Right ventricle myocardium superior (tissue), 1 donor: ENCODE data around the gene NOG. TPM values are rescaled to one million over a fixed set of nuclear protein-coding genes. Genes with fewer than 3 reads are reported as not detected.

Experiments
- ATAC-seq: fragments of 200-7000 bp; cut with Tn5 transposase; one replicate; pipeline ENCODE4 v1.9.1; 2020; ENCODE audit warnings: mild to moderate bottlenecking; ENCODE audit not compliant: poor library complexity
- DNase-seq: peaks from one replicate; pipeline ENCODE4 v3.0.0-alpha.2; 2020
- intact Hi-C: fragments of 100-400 bp; cut with DNase I; formaldehyde crosslinking; loops from one replicate; pipeline ENCODE4 v1.11.2; 2022
- long read RNA-seq: library from polyadenylated mRNA; unstranded; transcript quantifications from one replicate; pipeline ENCODE4 v2.0.0, GENCODE V29; 2021
- total RNA-seq: library from RNA; stranded (reverse); fragmentation: NEBNext Ultra II Directional; extraction: Animal tissue kit (Norgen Biotek cat#: 25700); gene quantifications from one replicate; pipeline ENCODE4 v1.2.1, GENCODE V29; 2021
- donor health status: DM: no; HTN: yes; CAD: no; lungs with severe emphysema.

NOG gene
- 0.65 TPM for total RNA-seq
- long read RNA-seq, result 0 reads

GRCh38 chr17:56593646-56594319 lies at the start of gene NOG:
TSS of gene NOG (plus strand) at chr17:56593699. CDS start at chr17:56594224, 525 bp downstream.
- ATAC-seq (peak; percentile 88), DNase-seq (peak; percentile 71)
- intact Hi-C loops, result loop anchor here (5.0 kb wide), 1 partner anchor 124 kb away; no protein-coding TSS in a partner anchor

- ATAC-seq, result no peak
- intact Hi-C loops, result no loop called here
- no peak for DNase-seq
These were observed 48.4 kb upstream of the NOG start for GRCh38 chr17:56545106-56545505.

GRCh38 chr17:56545930-56546329 lies 47.6 kb upstream of the NOG start:
- intact Hi-C loops, result no loop called here
- no peak for DNase-seq
- ATAC-seq, result no peak

GRCh38 chr17:56548661-56549060 lies 44.8 kb upstream of the NOG start:
- intact Hi-C loops, result no loop called here
- ATAC-seq, result no peak
- no peak for DNase-seq

GRCh38 chr17:56549501-56549900 lies 44.0 kb upstream of the NOG start:
- DNase-seq (no peak), ATAC-seq (no peak)
- intact Hi-C loops, result no loop called here

GRCh38 chr17:56557682-56558081 lies 35.8 kb upstream of the NOG start:
- ATAC-seq (no peak), DNase-seq (no peak)
- intact Hi-C loops, result no loop called here

GRCh38 chr17:56558088-56558487 lies 35.4 kb upstream of the NOG start:
- intact Hi-C loops, result no loop called here
- ATAC-seq, result no peak
- DNase-seq, result no peak

- ATAC-seq (no peak), DNase-seq (no peak)
- intact Hi-C loops, result no loop called here
These were observed 23.3 kb upstream of the NOG start for GRCh38 chr17:56570199-56570598.

GRCh38 chr17:56571456-56571855 lies 22.0 kb upstream of the NOG start:
- ATAC-seq (no peak), DNase-seq (no peak)
- intact Hi-C loops, result no loop called here

GRCh38 chr17:56577190-56577842 lies 16.2 kb upstream of the NOG start:
- DNase-seq (no peak), ATAC-seq (peak; percentile 30)
- intact Hi-C loops, result no loop called here

- intact Hi-C loops, result no loop called here
- DNase-seq (peak; percentile 51), ATAC-seq (peak; percentile 97)
These were observed 15.7 kb upstream of the NOG start for GRCh38 chr17:56577843-56578204.

GRCh38 chr17:56581635-56582627 lies 11.6 kb upstream of the NOG start:
- DNase-seq, result no peak
- no peak for ATAC-seq
- intact Hi-C loops, result no loop called here

- intact Hi-C loops, result no loop called here
- DNase-seq (no peak), ATAC-seq (no peak)
These were observed 9.7 kb upstream of the NOG start for GRCh38 chr17:56583772-56584171.

GRCh38 chr17:56587298-56587697 lies 6.2 kb upstream of the NOG start:
- ATAC-seq, result no peak
- intact Hi-C loops, result no loop called here
- no peak for DNase-seq

- intact Hi-C loops, result loop anchor here (5.0 kb wide), 1 partner anchor 125 kb away; no protein-coding TSS in a partner anchor
- peak; percentile 89 for ATAC-seq
- DNase-seq, result peak; percentile 73
These were observed 913 bp upstream of the NOG start for GRCh38 chr17:56592487-56593085.

- intact Hi-C loops, result loop anchor here (5.0 kb wide), 1 partner anchor 124 kb away; no protein-coding TSS in a partner anchor
- ATAC-seq (peak; percentile 71), DNase-seq (peak; percentile 68)
These were observed 333 bp upstream of the NOG start for GRCh38 chr17:56593086-56593645.

GRCh38 chr17:56594320-56595107 lies 1.0 kb downstream of the NOG start:
- DNase-seq, result no peak
- intact Hi-C loops, result loop anchor here (5.0 kb wide), 1 partner anchor 123 kb away; no protein-coding TSS in a partner anchor
- peak; percentile 1 for ATAC-seq

- DNase-seq (no peak), ATAC-seq (no peak)
- intact Hi-C loops, result no loop called here
These were observed 1.6 kb downstream of the NOG start for GRCh38 chr17:56595108-56595418.
